Measurements from ENCODE around the gene URGCP. TPM values are rescaled to one million over a fixed set of nuclear protein-coding genes. Genes with fewer than 3 reads are reported as not detected.

URGCP gene
- total and polyA plus RNA-seq, 10 of the 15 experiments (the other 5 are each of a cell fraction or from before 2014, with no cell fraction given): 2.0 to 29.7 (median 17.5) TPM

DNA sequence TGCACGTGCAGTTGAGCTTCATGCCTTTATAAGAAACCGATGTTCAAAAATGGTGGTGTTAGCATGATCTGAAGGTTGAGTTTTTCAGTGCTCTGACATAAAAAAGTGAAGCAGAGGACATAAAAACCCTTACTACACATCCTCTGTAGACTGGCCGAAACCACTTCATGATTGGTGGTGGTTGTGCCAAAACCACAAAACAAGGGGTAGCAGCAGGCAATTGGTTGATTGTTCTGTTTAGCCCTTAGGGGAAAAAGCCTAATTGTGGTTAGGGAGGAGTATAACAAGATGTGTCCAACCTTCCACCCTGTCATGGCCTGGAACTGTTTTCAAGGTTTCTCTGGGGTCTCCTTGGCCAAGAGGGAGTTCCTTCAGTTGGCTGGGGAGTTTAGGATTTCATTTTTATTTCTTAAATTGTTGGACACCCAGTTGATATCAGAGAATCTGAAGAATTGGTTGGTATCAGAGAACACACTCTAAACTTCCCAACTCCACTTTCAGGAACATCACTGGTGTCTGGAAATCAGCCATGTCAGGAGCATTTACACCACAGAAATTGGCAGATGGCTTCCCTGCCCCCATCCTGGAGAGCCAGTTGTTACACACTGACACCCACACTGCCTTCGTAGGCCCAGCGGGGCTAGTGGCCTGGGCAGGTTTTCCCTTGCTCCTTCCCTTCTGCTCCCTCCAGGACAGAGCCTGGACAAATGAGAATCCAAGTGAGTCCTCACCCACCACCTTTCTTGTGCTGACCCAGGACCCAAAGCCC, 55.9 kb downstream of the URGCP start:
- no peaks in the 10 kb centered on the region for H3K27me3 ChIP-seq (replicated peaks in 1 of 2; ENCODE audit: control insufficient read depth in 2 of 2, insufficient read depth in 2 of 2, low read length in 1 of 2)
- ChIA-PET RAD21 (ENCODE audit: unreplicated experiment) (no interaction called here), CTCF (interaction anchor here (0.9 to 3.4 kb wide), 2 partner anchors 11 to 144 kb away, joined by 3 to 16 read pairs; no protein-coding TSS in a partner anchor), POLR2A (no interaction called here), SMC1A (ENCODE audit: uncharacterized antibody, unreplicated experiment) (no interaction called here)
- peak overlapping the region; percentile 13; the same call in 1 of the 2 replicates for H3K4me2 ChIP-seq (ENCODE audit: control insufficient read depth, insufficient read depth)
- no peaks in the 10 kb centered on the region for H4K20me1 ChIP-seq (ENCODE audit: control insufficient read depth, insufficient read depth)
- no peaks in the 10 kb centered on the region; the same call in 2 of the 3 replicates for H3K9me3 ChIP-seq (replicated peaks; ENCODE audit: control insufficient read depth, insufficient read depth, low read length)
- DNase-seq (ENCODE audit: low read depth, low spot score) (peak; percentile 45), ATAC-seq (peak; percentile 96), FAIRE-seq (peak; percentile 88)
- in situ Hi-C loops (cut with MboI): no loop called here
- H3K79me2 ChIP-seq (ENCODE audit: control insufficient read depth, insufficient read depth, low read length): no peaks in the 10 kb centered on the region
- H3K4me1 ChIP-seq (ENCODE audit: control insufficient read depth, insufficient read depth, low read length): peaks cover 10% of the 10 kb centered on the region; the same call in 1 of the 2 replicates
- intact Hi-C loops (cut with micrococcal nuclease; ENCODE audit: unreplicated experiment): no loop called here
- H3K36me3 ChIP-seq (ENCODE audit: control insufficient read depth in 2 of 2, insufficient read depth in 2 of 2, low read length in 1 of 2): no peaks in the 10 kb centered on the region
- WGBS (ENCODE audit: insufficient coverage, insufficient replicate concordance, low lambda C conversion rate, missing lambda C conversion rate): 76% methylated on average over 5 of the region's 5 CpGs
- no peak overlapping the region for H3K27ac ChIP-seq (ENCODE audit: control insufficient read depth, insufficient read depth)
- no peak overlapping the region for H3K9ac ChIP-seq (ENCODE audit: control insufficient read depth, insufficient read depth, low read length)
- no TSS peak for BruUV-seq (replicated peaks)
- no peak overlapping the region for H3K4me3 ChIP-seq
- no peak overlapping the region for H2AFZ ChIP-seq (ENCODE audit: control insufficient read depth, low read depth, low read length)
- TF ChIP-seq CREM (IDR thresholded peaks at IDR 0.05; ENCODE audit: low read depth) (no peak), GABPA (IDR thresholded peaks at IDR 0.05; ENCODE audit: low read depth) (no peak), NFIC (IDR thresholded peaks at IDR 0.05; ENCODE audit: low read depth, low read length) (no peak), WRNIP1 (IDR thresholded peaks at IDR 0.05; ENCODE audit: borderline replicate concordance, low read depth, low read length) (no peak), RELA (IDR thresholded peaks at IDR 0.05; ENCODE audit: borderline replicate concordance, partially characterized antibody) (no peak), RAD21 (IDR thresholded peaks at IDR 0.05; ENCODE audit: insufficient read depth, low read depth, low read length) (no peak), MXI1 (IDR thresholded peaks at IDR 0.05; ENCODE audit: low read depth, low read length) (no peak), SPI1 (IDR thresholded peaks at IDR 0.05; ENCODE audit: borderline replicate concordance, insufficient read depth, low read depth, low read length) (no peak), ATF7 (IDR thresholded peaks at IDR 0.05; ENCODE audit: low read depth) (no peak), PAX8 (IDR thresholded peaks at IDR 0.05) (no peak), EZH2 (IDR thresholded peaks at IDR 0.05; ENCODE audit: borderline replicate concordance, control insufficient read depth, low read depth, low read length) (no peak), POLR2AphosphoS2 (IDR thresholded peaks at IDR 0.05; ENCODE audit: low read depth, low read length) (no peak), BACH1 (IDR thresholded peaks at IDR 0.05; ENCODE audit: borderline replicate concordance) (no peak), HDAC6 (IDR thresholded peaks at IDR 0.05; ENCODE audit: unreplicated experiment) (no peak)
- TF ChIP-seq, protein P1, sequence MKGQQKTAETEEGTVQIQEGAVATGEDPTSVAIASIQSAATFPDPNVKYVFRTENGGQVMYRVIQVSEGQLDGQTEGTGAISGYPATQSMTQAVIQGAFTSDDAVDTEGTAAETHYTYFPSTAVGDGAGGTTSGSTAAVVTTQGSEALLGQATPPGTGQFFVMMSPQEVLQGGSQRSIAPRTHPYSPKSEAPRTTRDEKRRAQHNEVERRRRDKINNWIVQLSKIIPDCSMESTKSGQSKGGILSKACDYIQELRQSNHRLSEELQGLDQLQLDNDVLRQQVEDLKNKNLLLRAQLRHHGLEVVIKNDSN (IDR thresholded peaks at IDR 0.05; ENCODE audit: borderline replicate concordance, extremely low read length, insufficient read depth, low read depth, low read length): no peak
- TF ChIP-seq, protein P2, sequence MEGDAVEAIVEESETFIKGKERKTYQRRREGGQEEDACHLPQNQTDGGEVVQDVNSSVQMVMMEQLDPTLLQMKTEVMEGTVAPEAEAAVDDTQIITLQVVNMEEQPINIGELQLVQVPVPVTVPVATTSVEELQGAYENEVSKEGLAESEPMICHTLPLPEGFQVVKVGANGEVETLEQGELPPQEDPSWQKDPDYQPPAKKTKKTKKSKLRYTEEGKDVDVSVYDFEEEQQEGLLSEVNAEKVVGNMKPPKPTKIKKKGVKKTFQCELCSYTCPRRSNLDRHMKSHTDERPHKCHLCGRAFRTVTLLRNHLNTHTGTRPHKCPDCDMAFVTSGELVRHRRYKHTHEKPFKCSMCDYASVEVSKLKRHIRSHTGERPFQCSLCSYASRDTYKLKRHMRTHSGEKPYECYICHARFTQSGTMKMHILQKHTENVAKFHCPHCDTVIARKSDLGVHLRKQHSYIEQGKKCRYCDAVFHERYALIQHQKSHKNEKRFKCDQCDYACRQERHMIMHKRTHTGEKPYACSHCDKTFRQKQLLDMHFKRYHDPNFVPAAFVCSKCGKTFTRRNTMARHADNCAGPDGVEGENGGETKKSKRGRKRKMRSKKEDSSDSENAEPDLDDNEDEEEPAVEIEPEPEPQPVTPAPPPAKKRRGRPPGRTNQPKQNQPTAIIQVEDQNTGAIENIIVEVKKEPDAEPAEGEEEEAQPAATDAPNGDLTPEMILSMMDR (IDR thresholded peaks at IDR 0.05 in 2 of 3, conservative IDR thresholded peaks at IDR 0.05 in 1 of 3; ENCODE audit: control insufficient read depth in 2 of 3, extremely low read depth in 1 of 3, insufficient read depth in 1 of 3, low read depth in 3 of 3, low read length in 3 of 3): no peak
- TF ChIP-seq, protein P3, sequence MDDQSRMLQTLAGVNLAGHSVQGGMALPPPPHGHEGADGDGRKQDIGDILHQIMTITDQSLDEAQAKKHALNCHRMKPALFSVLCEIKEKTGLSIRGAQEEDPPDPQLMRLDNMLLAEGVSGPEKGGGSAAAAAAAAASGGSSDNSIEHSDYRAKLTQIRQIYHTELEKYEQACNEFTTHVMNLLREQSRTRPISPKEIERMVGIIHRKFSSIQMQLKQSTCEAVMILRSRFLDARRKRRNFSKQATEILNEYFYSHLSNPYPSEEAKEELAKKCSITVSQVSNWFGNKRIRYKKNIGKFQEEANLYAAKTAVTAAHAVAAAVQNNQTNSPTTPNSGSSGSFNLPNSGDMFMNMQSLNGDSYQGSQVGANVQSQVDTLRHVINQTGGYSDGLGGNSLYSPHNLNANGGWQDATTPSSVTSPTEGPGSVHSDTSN (IDR thresholded peaks at IDR 0.05; ENCODE audit: insufficient replicate concordance, low read depth, low read length): no peak
- TF ChIP-seq, protein P4, sequence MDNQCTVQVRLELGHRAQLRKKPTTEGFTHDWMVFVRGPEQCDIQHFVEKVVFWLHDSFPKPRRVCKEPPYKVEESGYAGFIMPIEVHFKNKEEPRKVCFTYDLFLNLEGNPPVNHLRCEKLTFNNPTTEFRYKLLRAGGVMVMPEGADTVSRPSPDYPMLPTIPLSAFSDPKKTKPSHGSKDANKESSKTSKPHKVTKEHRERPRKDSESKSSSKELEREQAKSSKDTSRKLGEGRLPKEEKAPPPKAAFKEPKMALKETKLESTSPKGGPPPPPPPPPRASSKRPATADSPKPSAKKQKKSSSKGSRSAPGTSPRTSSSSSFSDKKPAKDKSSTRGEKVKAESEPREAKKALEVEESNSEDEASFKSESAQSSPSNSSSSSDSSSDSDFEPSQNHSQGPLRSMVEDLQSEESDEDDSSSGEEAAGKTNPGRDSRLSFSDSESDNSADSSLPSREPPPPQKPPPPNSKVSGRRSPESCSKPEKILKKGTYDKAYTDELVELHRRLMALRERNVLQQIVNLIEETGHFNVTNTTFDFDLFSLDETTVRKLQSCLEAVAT (IDR thresholded peaks at IDR 0.05): 0 out of 2 replicates have a peak, but pooled peaks have one; percentile 33
